ENCODE data around the gene DDX59.

- no peak for TF ChIP-seq CTCF (IDR thresholded peaks at IDR 0.05)
- TF ChIP-seq POLR2AphosphoS5 (IDR thresholded peaks at IDR 0.05; ENCODE audit: insufficient read depth in 1 of 2, low read depth in 1 of 2) = no peak
- TF ChIP-seq POLR2A (IDR thresholded peaks at IDR 0.05) = no peak
Observed at GRCh38 chr1:200668514-200669313, 993 bp downstream of the DDX59 start.

Measured in vagina (tissue), 2 donors.